Stimulated activated naive CD4-positive, alpha-beta T cell (primary cell): ENCODE measurements around the gene F12.

ENCODE experiments used
- DNase-seq, 6 experiments: peaks; one replicate each; lab custom pipeline; 2025; lab: John Stamatoyannopoulos, UW

Gene F12

DNA sequence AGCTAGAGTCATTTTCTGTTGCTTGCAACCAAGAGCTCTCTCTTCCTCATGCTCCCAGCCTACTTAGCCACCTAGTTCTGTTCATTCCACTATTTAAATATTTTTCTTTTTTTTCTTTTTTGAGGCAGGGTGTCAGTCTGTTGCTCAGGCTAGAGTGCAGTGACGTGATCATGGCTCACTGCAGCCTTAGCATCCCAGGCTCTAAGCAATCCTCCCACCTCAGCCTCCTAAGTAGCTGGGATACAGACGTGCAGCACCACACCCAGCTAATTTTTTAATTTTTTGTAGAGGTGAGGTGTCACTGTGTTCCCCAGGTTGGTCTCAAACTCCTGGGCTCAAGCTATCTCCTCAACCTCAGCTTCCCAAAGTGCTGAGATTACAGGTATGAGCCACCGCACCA lies 5.1 kb upstream of the F12 start:
- no peak for DNase-seq

DNA sequence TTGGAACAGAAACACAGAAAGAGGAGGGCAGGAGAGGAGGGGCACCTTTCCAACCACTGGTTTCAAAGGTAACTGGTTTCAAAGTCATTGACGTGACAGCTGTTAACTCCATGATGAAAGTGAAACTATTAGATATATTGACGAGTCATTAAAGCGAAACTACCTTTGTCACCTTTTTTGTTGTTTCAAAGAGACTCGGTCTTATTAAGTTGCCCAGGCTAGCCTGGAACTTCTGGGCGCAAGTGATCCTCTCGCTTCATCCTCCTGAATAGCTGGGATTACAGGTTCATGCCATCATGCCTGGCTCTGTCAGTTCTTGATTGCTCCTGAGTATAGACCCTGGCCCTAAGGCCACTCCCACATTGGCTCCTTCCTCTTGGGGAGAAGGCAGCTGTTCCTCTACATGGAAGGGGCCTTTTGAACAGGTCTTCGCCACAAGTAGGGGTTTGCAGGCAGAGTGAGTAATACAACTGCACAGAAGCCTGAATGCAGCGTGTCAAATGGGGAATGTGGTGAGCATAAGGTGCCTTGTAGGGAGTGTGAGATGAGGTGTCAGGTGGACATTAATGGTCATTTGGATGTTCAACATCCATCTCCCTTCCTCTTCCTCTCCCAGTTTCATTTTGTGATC lies 3.4 kb upstream of the F12 start:
- no peak for DNase-seq

DNA sequence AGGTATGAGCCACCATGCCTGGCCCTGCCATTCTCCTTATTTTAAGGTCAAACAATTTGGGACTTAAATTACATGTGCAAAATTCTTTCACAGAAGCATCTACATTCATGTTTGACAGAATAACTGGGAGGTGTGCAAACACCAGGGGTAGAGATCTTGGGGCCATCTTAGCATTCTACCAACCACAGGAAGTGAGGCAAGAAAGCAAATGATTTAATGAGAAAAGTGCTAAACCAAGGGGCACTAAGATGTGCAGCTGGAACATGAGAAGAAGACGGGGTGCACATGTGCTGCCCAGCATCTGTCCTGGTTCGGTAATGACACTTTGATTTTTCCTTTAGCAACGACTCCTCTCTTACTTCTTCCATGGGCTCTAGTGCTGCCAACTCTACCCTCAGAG lies 1.2 kb upstream of the F12 start:
- no peak for DNase-seq

DNA sequence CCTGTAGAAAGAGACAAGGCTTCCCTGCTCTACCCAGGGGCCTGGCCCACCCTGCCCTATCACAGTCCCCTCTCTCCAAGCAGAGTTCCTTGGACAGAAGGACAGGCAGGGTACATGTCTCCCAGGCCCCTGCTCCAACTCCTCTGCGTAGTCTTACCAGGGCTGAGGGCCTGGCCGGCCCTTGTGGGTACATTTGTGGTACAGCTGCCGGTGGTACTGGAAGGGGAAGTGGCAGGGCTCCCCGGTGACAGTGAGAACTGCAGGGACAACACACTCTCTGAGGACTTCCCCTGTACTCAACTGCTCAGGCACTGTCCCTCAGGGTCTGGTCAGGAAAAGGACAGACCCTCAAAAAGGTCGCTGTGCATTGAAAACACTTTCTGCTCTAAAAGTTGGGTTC lies 3.6 kb downstream of the F12 start:
- no peak for DNase-seq

- no peak for DNase-seq
Observed at GRCh38 chr5:177405312-177405711, 4.1 kb downstream of the F12 start.

DNA sequence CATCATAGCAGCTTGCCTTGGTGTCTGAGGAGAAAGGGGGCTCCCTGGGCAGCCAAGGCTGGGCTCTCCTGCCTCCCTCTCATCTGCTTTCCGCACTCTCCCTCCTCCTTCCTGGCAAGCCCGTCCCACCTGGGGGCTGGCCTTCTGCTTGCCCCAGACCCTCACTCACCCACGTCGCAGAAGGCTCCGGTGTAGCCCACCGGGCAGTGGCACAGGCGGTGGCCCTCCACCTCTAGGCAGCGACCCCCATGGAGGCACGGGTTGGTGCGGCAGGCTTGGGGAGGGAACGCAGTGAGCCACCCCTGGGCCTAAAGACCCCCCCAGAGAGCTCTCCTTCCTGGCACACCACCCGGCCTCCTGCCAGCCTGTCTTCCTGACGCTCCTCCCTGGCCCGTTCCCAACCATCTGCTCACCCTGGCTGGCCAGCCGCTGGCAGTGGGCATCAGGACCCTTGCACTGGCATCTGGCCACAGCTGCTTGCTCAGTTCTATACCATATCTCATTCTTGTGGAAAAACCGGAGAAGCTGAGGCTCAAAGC lies 4.7 kb downstream of the F12 start:
- no peak for DNase-seq

DNA sequence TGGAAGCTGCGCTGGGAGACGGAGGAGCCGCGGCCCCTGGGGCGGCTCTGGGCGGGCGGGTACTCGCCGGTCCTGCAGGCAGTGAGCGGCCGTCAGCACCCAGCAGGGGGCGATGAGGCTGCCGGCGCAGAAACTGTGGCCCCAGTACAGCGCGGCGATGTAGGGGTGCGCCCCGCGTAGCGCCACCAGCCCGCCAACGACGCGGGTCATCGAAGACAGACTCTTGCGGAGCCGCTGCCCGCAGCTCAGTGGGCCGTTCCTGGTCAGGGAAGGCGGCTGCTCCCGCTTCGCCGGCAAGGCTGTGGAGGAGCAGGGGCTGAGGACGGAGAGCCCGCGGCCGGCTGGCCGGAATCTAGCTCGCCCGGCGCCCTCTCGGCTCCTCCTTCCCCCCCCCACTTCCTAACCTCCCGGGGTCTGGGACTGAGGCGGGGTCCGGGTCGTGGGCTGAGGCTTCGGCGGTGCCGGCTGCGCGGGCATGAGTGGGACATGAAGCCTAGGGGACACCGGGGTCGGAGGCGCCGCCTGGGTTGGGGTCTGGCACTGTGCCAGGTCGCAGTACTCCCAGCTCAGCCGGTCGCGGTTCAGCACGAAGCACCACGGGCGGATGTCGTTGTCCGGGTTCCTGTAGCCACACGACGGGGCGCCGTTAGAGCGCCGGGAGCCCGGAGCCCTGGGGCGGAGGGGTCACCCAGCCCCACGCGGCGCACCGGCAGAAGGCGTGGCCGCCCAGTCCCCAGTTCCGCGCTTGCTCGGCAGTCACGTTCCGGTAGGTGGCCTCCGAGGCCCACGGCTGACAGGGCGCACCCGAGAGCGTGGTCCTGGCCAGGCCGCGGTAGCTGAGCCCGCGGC lies 5.3 kb downstream of the F12 start:
- DNase-seq = peak; percentile 60 to 85 (median 74)

- DNase-seq = peak; percentile 35 to 60 (median 54)
Observed at GRCh38 chr5:177403102-177403791, 6.1 kb downstream of the F12 start.

DNA sequence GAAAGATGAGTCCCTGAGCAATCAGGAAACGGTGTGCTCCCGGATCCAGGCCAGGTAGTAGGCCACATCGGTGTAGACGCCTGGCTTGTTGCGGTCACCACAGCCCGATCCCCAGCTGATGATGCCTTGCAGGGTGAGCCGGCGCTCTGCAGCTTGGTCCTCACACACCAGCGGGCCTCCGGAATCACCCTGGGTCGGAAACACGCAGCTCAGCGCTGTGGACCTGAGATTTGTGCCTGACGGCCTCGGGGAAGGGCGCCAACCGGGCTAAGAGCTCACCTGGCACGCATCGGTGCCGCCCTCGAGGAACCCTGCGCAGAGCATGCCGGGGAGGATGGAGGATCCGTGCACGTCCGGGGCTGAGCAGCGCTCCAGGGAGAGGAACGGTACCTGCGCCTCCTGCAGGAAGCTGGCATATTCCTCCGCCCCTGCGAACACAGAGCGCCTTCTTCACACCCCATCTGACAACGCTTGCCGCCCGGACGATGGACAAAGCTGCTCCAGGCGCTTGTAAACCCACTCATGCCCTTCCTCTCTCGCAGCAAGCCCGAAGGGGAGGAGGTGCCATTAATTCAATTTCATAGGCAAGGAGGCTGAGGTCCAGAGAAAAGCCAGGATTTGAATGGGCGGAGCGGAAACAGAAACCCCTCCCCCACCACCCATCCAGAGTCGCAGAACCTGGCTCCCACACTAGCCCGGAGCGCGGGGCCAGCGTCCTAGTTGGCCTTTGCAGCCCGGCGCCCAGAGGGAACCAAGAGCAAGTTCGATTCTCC lies 6.9 kb downstream of the F12 start:
- DNase-seq = peak; percentile 51 to 67 (median 63)

GRCh38 chr5:177399997-177400868 lies 9.1 kb downstream of the F12 start, which contains the start of gene PFN3:
TSS of gene PFN3 (minus strand) at chr5:177400661. CDS start at chr5:177400576, 85 bp downstream.
- no peak for DNase-seq

- DNase-seq = no peak
Observed at GRCh38 chr5:177397875-177398390, 11.4 kb downstream of the F12 start.

DNA sequence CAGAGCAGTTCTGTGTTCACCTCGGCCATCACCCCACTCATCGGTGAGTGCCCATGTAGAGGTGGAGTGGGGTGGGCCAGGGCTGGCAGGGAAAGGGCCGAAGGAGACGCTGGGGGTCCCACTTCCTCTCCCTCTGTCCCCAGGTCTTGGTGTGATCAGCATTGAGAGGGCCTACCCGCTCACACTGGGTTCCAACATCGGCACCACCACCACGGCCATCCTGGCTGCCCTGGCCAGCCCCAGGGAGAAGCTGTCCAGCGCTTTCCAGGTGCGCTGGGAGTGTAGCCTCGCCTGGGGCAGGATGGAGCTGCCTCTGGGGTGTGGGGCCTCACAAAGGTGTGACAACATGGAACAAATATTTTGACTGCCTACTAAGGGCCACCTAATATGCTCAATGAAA lies 12.6 kb downstream of the F12 start:
- no peak for DNase-seq

GRCh38 chr5:177396078-177396477 lies 13.3 kb downstream of the F12 start:
- no peak for DNase-seq

DNA sequence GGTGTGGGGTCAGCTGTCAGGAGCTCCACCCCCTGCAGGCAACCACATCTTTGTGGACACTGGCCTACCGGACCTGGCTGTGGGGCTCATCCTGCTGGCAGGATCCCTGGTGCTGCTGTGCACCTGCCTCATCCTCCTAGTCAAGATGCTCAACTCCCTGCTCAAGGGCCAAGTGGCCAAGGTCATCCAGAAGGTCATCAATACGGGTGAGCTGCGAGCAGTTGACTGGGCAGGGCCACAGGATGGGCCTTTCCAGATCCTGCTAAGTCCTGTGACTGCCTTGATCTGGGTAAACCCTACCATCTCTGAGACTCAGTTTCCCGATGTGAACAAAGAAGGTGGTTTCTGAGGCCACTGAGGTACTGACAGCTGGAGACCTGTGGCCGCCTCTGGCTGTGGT lies 15.4 kb downstream of the F12 start:
- DNase-seq = no peak

GRCh38 chr5:177393206-177393765 lies 16.1 kb downstream of the F12 start:
- no peak for DNase-seq

GRCh38 chr5:177392765-177393164 lies 16.6 kb downstream of the F12 start:
- DNase-seq = no peak

DNA sequence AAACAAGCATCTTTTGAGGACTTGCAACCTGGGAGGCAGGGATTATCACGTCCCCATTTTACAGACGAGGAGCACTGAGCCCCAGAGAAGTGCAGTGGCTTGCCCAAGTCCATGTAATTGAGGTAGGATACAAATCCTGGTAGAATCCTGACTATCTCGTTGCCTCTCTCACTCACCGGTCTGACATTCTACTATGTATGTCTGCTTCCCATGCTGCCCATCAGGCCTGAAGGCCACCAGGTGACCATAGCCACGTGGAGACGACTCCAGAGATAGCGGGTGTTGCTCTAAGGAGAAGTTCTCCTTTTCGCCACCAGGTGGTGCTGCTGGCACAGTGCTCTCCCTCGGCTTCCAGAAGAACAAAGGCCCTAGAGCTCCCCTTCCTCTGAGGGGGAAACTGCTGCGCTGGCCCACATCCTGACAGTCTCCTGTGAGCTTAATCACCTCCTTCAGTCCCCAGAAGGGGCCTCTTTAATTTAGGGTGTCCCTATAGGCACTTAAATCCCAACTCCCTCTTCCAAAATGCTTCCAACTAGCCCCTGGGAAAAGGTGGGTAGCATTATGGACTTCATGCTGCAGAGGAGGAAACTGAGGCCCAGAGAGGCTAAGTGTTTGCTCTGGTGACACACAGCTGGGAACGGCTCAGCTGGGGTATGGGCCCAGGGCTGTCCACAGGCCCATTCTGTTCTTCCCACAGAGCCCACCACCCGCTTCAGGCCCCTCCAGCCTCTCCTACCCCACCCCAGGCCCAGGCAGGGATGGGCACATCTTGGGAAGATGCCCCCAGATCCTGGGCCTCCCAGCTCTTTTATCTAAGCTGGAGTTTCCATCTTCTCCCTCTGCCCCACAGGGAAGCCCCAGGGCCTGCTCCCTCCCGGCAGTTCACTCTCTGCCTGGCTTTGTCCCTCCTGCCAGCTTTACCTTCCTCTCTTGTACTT lies 18.7 kb downstream of the F12 start:
- DNase-seq = peak; percentile 76 to 91 (median 82)

DNA sequence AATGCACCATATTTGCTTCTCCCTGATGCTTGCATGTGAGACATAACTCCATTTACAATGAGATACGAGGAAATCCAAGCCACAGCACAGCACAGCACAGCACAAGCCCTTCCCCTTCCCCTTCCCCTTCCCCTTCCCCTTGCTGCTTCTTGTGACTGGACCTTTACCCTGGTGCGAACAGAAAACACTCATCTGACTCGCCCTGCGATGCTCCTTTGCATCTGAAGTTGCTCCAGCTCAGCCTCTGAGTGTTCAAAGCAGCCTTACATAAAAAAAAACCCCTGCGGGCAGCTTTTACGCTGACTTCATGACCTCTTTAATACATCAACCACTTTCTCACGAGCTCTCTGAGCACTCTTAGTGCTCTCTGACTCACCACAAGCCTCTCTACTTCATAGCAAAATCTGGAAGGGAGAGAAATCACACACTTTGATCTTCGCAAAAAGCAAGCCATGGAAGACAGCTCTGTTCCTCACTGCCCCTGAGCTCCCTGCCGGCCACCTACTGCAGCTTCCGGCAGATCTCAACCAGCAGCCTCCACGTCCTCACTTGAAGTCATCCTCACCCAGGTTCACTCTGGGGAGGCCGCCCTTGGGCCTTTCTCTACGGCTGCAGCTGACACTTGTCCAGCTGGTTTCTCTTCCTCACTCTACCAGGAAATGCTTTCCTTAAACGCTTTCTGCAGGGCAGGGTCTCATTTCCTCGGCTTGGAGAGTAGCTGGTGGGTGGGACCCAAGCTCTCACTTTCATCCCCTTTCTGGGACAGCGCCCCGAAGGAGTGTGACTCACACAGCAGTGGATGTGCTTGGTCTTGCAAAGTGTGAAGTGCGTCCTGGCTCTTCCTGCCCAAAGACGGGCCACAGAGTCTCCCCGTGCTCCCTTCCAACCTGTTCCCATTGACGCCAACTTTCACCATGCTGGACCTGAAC lies 19.9 kb downstream of the F12 start:
- peak in 4 of 6 experiments; percentile 20 to 33 (median 23) for DNase-seq
